TTC549 (cell line): ENCODE data around the gene ZFP2.
"Not testable (repeated sequence)": the region's sequence is repeated elsewhere in the genome, so short reads cannot be mapped to it uniquely, and the experiment has no call there.

Experiments used
- FAIRE-seq: peaks from 2 replicates; lab custom pipeline; 2012; peaks lifted over from hg19 to GRCh38; lab: Jason Lieb, UNC

The ZFP2 gene

GRCh38 chr5:178895615-178896571 is at the start of gene ZFP2:
TSS of gene ZFP2 (plus strand) at chr5:178895913. CDS start at chr5:178931314, 35,401 bp downstream.
- no peak for FAIRE-seq

DNA sequence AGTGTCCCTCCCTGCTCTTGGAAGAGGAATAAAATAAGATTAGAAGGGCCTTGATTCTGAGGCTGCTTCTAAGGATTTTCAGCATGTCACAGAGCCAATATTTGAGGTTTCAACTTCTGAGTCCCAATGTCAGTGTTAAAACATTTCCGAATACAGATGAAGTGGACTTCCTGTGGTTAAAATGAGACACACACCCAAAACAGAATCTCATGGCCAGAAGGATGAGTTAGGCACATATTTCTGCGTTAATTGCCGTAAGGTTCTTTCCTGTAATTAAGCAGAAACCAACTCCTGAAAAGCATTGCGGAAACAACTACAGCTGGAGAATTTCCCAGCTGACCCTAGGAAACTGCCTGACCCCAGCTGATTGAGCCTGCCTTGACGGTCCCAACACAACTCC is 46.4 kb upstream of the ZFP2 start:
- FAIRE-seq: no peak

DNA sequence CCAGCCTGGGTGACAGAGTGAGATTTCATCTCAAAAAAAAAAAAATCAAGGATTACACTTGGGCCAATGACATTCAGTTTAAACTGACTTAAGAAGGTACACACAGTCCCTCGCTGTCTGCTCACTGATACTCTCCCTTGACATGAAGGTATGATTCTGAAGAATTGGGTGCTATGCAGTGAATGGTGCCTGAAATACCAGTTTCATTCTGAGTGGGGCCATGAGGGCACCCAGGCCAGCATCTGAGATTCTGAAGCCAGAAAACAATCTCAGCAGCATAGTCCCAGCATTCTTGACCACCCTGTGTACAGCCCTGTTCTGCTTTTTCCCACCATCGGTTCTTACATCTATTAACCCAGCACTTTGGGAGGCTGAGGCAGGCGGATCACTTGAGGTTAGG is 43.8 kb upstream of the ZFP2 start:
- no peak for FAIRE-seq

DNA sequence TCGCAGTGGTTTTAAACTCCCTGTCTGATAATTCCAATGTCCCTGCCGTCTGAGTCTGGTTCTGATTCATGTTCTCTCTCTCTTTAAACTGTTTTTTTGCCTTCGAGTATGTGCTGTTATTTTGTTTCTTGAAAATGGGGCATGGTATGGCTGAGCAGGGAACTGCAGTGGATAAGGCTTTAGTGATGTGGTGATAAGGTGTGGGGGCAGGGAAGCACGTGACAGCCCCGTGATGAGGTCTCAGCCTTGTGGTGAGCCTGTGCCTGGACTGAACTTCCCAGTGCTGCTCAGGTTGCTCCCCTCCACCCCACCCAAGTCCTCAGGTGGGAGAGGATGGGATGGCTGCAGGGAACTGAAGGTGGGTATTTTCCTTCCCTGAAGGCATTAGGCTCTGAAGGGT is 41.4 kb upstream of the ZFP2 start:
- FAIRE-seq: no peak

- peak; percentile 17 for FAIRE-seq
Observed at GRCh38 chr5:178859625-178860521, 35.8 kb upstream of the ZFP2 start, which contains the start of gene ZNF354B. TSS of gene ZNF354B (plus strand) at chr5:178859953. CDS start at chr5:178861048, 1,095 bp downstream.

GRCh38 chr5:178860615-178861014 is 35.1 kb upstream of the ZFP2 start:
- not testable (repeated sequence) for FAIRE-seq

DNA sequence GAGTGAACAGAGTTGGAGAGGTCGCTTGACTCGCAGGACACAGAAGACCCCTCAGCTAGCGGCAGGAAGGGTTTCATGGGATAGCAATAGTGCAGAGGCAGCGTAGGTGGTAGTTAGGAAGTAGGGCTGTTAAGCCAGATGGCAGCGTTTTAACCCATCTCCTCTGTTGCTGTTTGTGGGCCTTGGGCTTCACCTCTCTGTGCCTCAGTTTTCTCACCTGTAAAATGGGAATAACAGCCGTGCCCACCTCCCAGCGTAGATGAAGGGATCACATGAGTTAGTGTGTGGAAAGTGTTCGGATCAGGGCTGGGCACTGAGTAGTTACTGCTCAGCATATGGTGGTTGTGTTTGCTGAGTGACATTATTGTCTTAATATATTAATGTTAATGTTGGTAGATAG is 34.1 kb upstream of the ZFP2 start:
- no peak for FAIRE-seq

GRCh38 chr5:178866946-178867345 is 28.8 kb upstream of the ZFP2 start:
- FAIRE-seq: no peak

DNA sequence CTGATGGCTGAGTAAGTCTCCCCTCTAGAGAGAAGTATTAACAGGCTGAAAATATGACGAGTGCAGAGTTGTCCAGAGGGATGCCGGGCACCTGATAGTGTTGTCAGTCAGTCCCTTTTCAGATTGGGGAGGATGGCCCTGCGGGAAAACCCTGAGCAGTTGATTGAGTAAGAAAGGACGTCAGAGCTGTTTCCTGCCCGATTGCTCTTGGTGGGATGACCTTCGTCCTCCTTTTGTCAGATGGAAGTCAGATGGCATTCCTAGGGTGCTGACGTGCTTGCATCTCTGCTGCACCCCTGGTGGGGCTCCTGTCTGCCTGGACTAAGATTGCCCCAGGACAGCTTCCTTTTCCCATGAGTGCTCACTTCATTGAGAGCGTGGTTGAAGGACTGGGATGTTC is 26.1 kb upstream of the ZFP2 start:
- FAIRE-seq: no peak

- FAIRE-seq: no peak
Observed at GRCh38 chr5:178870411-178870810, 25.3 kb upstream of the ZFP2 start.

DNA sequence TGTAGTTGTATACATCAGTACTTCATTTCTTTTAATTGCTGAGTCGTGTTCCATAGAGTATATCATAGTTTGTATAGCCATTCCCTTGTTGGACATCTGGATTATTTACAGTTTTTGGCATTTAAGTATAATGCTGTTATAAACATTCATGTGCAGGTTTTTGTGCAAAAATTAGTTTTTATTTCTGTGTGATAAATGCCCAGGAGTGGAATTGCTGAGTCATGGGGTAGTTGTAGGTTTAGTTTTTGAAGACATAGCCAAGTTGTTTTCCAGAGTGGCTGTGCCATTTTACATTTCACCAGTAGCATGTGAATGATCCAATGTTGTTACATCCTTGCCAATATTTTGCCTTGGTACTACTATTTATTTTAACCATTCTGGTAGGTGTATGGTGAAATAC is 23.4 kb upstream of the ZFP2 start:
- no peak for FAIRE-seq

DNA sequence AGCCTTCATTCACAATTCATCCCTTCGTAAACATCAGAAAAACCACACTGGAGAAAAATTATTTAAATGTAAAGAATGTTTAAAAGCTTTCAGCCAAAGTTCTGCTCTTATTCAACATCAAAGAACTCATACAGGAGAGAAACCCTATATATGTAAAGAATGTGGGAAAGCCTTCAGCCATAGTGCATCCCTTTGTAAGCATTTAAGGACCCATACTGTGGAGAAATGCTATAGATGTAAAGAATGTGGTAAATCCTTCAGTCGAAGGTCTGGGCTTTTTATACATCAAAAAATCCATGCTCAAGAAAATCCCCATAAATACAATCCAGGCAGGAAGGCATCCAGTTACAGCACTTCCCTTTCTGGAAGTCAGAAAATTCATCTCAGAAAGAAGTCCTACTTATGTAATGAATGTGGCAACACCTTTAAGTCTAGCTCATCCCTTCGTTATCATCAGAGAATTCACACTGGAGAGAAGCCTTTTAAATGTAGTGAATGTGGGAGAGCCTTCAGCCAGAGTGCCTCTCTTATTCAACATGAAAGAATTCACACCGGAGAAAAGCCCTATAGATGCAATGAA is 12.5 kb upstream of the ZFP2 start:
- FAIRE-seq: not testable (repeated sequence)

- no peak for FAIRE-seq
Observed at GRCh38 chr5:178883815-178884430, 11.8 kb upstream of the ZFP2 start.

GRCh38 chr5:178899289-178899688 is 3.6 kb downstream of the ZFP2 start:
- FAIRE-seq: no peak

DNA sequence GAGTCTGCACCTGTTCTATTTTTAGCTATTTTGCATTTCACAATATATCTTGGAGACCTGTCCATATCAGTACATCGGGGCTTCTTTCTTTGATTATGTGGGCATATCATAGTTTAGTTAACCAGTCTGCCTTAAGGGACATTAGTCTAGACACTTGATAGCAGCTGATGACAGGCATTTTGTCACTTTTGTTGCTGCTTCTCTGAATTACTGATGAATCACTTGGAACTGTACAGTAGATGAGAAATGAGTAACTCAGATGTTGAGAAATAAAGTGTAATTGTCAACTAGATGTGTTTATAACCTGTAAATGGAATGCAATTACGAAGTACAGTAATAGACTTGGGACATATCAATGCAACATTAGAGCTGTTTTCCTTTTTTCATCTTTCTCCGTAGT is 7.1 kb downstream of the ZFP2 start:
- FAIRE-seq: no peak

GRCh38 chr5:178931846-178932760 is 36.4 kb downstream of the ZFP2 start:
- FAIRE-seq: no peak

- no peak for FAIRE-seq
Observed at GRCh38 chr5:178940569-178941360, 45.1 kb downstream of the ZFP2 start, which contains the start of gene ZNF454. TSS of gene ZNF454 (plus strand) at chr5:178941198. CDS start at chr5:178942792, 1,594 bp downstream.

GRCh38 chr5:178941361-178941760 is 45.6 kb downstream of the ZFP2 start:
- FAIRE-seq: no peak

DNA sequence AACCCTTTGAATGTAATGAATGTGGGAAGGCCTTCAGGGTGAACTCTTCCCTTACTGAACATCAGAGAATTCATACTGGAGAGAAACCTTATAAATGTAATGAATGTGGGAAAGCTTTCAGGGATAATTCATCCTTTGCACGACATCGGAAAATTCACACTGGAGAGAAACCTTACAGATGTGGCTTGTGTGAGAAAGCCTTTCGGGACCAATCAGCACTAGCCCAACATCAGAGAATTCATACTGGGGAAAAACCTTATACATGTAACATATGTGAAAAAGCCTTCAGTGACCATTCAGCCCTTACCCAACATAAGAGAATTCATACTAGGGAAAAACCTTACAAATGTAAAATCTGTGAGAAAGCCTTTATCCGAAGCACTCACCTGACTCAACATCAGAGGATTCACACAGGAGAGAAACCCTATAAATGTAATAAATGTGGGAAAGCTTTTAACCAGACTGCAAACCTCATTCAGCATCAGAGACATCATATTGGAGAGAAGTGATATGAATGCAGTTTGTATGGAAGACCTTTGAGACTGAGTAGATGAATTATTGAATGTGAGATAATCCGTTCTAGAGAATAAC is 69.8 kb downstream of the ZFP2 start:
- FAIRE-seq: no peak

- FAIRE-seq: no peak
Observed at GRCh38 chr5:178981381-178981780, 85.7 kb downstream of the ZFP2 start.
